ENCODE data around the gene NMT1.

Gene NMT1

GRCh38 chr17:45135192-45135977 is 74.3 kb downstream of the NMT1 start, which contains the start of gene ACBD4:
ACBD4 (plus strand) TSS chr17:45135687; CDS start chr17:45136145, 458 bp downstream.
- TF ChIP-seq, protein P1, sequence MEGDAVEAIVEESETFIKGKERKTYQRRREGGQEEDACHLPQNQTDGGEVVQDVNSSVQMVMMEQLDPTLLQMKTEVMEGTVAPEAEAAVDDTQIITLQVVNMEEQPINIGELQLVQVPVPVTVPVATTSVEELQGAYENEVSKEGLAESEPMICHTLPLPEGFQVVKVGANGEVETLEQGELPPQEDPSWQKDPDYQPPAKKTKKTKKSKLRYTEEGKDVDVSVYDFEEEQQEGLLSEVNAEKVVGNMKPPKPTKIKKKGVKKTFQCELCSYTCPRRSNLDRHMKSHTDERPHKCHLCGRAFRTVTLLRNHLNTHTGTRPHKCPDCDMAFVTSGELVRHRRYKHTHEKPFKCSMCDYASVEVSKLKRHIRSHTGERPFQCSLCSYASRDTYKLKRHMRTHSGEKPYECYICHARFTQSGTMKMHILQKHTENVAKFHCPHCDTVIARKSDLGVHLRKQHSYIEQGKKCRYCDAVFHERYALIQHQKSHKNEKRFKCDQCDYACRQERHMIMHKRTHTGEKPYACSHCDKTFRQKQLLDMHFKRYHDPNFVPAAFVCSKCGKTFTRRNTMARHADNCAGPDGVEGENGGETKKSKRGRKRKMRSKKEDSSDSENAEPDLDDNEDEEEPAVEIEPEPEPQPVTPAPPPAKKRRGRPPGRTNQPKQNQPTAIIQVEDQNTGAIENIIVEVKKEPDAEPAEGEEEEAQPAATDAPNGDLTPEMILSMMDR (IDR thresholded peaks at IDR 0.05; ENCODE audit: low read depth, low read length) = peak; percentile 100
- H3K4me3 ChIP-seq (ENCODE audit: low read depth, low read length) = peak within 1 kb of the TSS; percentile 75

- H3K4me3 ChIP-seq (ENCODE audit: low read depth, low read length) = peak overlapping the region; percentile 75
- TF ChIP-seq, protein P1 (IDR thresholded peaks at IDR 0.05; ENCODE audit: low read depth, low read length) = no peak
Measured at GRCh38 chr17:45135978-45136791, 75.1 kb downstream of the NMT1 start.

GRCh38 chr17:45136846-45137560 is 75.9 kb downstream of the NMT1 start:
- TF ChIP-seq, protein P1 (IDR thresholded peaks at IDR 0.05; ENCODE audit: low read depth, low read length) = no peak
- no peak overlapping the region for H3K4me3 ChIP-seq (ENCODE audit: low read depth, low read length)

GRCh38 chr17:45137561-45138305 is 76.6 kb downstream of the NMT1 start:
- H3K4me3 ChIP-seq (ENCODE audit: low read depth, low read length) = no peak overlapping the region
- TF ChIP-seq, protein P1 (IDR thresholded peaks at IDR 0.05; ENCODE audit: low read depth, low read length) = no peak

DNA sequence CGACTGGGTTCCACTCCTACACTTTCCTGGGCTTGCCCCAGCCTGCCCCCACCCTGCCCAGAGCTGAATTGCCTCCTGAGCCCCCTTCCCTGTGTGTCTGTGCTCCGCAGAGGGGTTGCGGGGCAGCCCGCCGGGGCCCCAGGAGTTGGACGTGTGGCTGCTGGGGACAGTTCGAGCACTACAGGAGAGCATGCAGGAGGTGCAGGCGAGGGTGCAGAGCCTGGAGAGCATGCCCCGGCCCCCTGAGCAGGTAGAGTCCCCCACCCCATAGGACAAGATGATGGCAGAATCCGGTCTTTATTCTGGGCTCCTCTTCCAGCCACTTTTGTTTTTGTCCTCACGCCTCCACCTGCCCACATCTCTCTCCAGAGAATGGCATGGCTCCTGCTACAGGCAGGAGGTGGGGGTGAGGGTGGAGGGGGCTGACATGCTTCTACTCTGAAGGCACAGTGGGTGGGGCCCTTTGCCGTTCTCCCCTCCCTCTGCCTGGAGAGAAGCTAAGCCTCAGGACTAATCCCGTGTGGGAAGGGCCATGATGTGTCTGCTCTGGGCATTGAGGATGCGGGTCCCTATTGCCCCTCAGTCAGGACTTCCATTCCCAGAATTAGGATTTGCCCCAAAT is 77.9 kb downstream of the NMT1 start:
- TF ChIP-seq, protein P1 (IDR thresholded peaks at IDR 0.05; ENCODE audit: low read depth, low read length) = no peak

GRCh38 chr17:45139533-45139920 is 78.4 kb downstream of the NMT1 start:
- H3K4me3 ChIP-seq (ENCODE audit: low read depth, low read length) = no peak overlapping the region
- TF ChIP-seq, protein P1 (IDR thresholded peaks at IDR 0.05; ENCODE audit: low read depth, low read length) = no peak

More for the DNA sequence above, 77.9 kb downstream of the NMT1 start:
- no peak overlapping the region for H3K4me3 ChIP-seq (ENCODE audit: low read depth, low read length)

All from WI38 (cell line).